Measurements from ENCODE around the gene CAMKK1.

DNA sequence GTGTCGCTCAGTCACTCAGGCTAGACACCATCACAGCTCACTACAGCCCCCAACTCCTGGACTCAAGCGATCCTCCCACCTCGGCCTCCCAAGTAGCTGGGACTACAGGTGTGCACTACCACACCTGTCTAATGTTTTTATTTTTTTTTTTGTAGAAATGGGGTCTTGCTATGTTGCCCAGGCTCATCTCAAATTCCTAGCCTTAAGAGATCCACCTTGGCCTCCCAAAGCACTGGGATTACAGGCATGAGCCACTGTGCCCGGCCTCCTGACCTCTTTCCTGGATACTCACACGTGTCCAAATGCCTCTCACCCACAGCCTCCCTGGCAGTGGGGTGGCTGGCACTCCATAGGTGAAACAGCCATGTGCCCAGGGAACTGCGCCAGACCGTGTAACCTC, 17.5 kb downstream of the CAMKK1 start:
- TF ChIP-seq CTCF (IDR thresholded peaks at IDR 0.05; ENCODE audit: poor library complexity, severe bottlenecking) = no peak
- no peak for TF ChIP-seq EZH2 (IDR thresholded peaks at IDR 0.05; ENCODE audit: borderline replicate concordance, insufficient read depth, low read length, poor library complexity, severe bottlenecking)
- no peak for TF ChIP-seq POLR2AphosphoS5 (IDR thresholded peaks at IDR 0.05)
- TF ChIP-seq REST (IDR thresholded peaks at IDR 0.05; ENCODE audit: borderline replicate concordance) = no peak
- no peak for TF ChIP-seq EP300 (conservative IDR thresholded peaks at IDR 0.05; ENCODE audit: poor library complexity, severe bottlenecking)
- TF ChIP-seq SMC3 (conservative IDR thresholded peaks at IDR 0.05; ENCODE audit: poor library complexity) = no peak
- no peak for TF ChIP-seq TAF1 (IDR thresholded peaks at IDR 0.05; ENCODE audit: low read depth)
